DMS79 (cell line): ENCODE results near the gene MAP3K1.

Experiments used
- DNase-seq: peaks from one replicate; lab custom pipeline; 2025; lab: John Stamatoyannopoulos, UW

MAP3K1 gene

GRCh38 chr5:56849671-56850070 is 34.3 kb downstream of the MAP3K1 start:
- no peak for DNase-seq

- no peak for DNase-seq
Observed at GRCh38 chr5:56850423-56850822, 35.1 kb downstream of the MAP3K1 start.

- DNase-seq = no peak
Observed at GRCh38 chr5:56851258-56851941, 36.1 kb downstream of the MAP3K1 start.

GRCh38 chr5:56852228-56853000 is 37.1 kb downstream of the MAP3K1 start:
- no peak for DNase-seq

DNA sequence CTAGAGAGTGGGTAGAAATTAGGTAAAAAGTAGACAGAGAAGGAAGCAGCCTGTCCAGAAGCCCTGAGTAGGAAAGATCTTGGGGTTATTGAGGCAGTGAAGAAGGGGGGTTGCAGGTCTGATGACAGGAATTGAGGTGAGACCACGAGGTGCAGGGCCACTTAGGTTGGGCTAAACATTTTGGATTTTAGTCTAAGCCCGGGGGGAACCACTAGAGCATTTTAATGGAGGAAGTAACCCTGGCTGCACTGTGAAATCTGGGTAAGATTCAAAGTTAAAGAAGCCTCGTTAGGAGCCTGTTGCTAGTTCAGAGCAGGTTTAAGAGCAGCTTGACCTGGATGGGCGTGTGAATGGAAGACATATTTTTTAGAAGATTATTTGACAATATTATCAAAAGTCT is 38.3 kb downstream of the MAP3K1 start:
- no peak for DNase-seq

- no peak for DNase-seq
Observed at GRCh38 chr5:56854920-56855319, 39.6 kb downstream of the MAP3K1 start.

GRCh38 chr5:56856541-56857178 is 41.3 kb downstream of the MAP3K1 start:
- no peak for DNase-seq

GRCh38 chr5:56858777-56859442 is 43.6 kb downstream of the MAP3K1 start:
- DNase-seq = no peak

DNA sequence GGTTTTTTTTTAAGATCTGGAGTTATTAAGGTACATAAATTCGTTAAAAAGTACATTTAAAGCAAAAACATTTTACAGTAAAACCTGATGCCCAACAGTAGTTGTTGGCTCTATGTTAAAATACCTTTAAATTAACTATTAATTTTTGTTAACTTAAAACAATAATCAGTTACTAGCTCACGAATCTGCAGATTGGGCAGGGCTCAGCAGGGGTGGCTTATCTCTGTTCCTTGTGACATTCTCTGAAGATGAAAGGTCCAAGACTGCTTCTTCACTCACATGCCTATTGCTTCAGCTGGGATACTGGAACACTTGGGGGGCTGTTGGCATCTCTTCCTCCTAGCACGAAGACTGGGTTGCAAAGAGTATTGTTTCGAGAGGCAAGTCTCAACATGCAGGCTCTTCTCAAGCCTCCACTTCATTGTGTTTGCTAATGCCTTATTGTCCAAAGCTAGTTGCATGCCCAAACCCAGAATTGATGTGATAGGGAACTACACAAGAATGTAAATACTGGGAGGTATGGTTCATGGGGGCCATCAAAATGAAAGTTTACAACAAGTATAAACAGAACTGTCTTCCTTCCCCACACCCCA is 46.6 kb downstream of the MAP3K1 start:
- DNase-seq = no peak

- DNase-seq = no peak
Observed at GRCh38 chr5:56862909-56863308, 47.6 kb downstream of the MAP3K1 start.

DNA sequence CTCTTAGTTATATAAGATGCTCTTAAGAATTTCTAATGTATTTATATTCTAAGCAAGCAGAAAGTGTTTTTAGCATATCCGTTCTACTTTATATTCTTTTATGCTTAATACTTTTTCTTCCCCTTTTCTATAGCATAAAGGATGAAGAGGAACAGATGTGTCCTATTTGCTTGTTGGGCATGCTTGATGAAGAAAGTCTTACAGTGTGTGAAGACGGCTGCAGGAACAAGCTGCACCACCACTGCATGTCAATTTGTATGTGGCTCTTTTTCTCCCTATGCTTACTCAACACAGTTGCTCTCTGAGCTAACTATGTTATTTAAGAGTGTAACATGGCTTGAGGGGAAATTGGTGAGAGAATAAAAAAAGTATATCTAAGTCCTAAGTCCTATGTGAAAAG is 56.4 kb downstream of the MAP3K1 start:
- no peak for DNase-seq

GRCh38 chr5:56873056-56873455 is 57.7 kb downstream of the MAP3K1 start:
- DNase-seq = no peak

- no peak for DNase-seq
Observed at GRCh38 chr5:56876327-56876726, 61.0 kb downstream of the MAP3K1 start.

- no peak for DNase-seq
Observed at GRCh38 chr5:56881571-56881970, 66.2 kb downstream of the MAP3K1 start.

DNA sequence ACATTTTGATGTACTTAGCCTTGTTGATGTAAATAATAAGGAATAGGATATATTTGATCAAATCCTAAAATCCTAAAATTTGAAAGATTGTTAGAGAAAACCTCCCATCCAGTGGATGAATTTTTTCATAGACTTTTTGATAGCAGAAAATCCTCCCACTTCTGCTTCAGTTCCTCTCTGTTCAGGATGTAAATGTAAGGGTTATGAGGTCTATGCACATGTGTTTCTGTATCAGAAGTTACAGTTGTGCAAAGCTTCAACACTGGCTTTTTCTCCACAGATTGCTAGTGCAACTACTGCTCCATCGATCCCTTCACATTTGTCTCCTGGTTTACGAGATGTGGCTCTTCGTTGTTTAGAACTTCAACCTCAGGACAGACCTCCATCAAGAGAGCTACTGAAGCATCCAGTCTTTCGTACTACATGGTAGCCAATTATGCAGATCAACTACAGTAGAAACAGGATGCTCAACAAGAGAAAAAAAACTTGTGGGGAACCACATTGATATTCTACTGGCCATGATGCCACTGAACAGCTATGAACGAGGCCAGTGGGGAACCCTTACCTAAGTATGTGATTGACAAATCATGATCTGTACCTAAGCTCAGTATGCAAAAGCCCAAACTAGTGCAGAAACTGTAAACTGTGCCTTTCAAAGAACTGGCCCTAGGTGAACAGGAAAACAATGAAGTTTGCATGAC is 78.1 kb downstream of the MAP3K1 start:
- DNase-seq = no peak

- DNase-seq = no peak
Observed at GRCh38 chr5:56896763-56897162, 81.4 kb downstream of the MAP3K1 start.

- no peak for DNase-seq
Observed at GRCh38 chr5:56898213-56898612, 82.9 kb downstream of the MAP3K1 start.

GRCh38 chr5:56900395-56900794 is 85.0 kb downstream of the MAP3K1 start:
- no peak for DNase-seq

GRCh38 chr5:56900858-56901578 is 85.7 kb downstream of the MAP3K1 start:
- DNase-seq = no peak

GRCh38 chr5:56908942-56909293 is 93.6 kb downstream of the MAP3K1 start:
- DNase-seq = no peak
